Measurements from ENCODE around the gene HSF5. TPM values are rescaled to one million over a fixed set of nuclear protein-coding genes. Genes with fewer than 3 reads are reported as not detected.

HSF5 gene
- total RNA-seq, 1 donor from 2014 or later, result 0.18 TPM

Other genes with a start within 250 kb of the HSF5 start
- not detected for gene LPO, start 249.8 kb downstream of the HSF5 start, total RNA-seq
- 0.23 TPM for gene MPO, start 207.5 kb downstream of the HSF5 start, total RNA-seq
- 21.0 TPM for gene TSPOAP1, start 159.6 kb downstream of the HSF5 start, total RNA-seq
- 55.2 TPM for gene SUPT4H1, start 136.2 kb downstream of the HSF5 start, total RNA-seq
- 19.1 TPM for gene RNF43, start 70.9 kb downstream of the HSF5 start, total RNA-seq
- 76.4 TPM for gene MTMR4, start 26.2 kb upstream of the HSF5 start, total RNA-seq
- gene TEX14, start 203.6 kb upstream of the HSF5 start, total RNA-seq, result 0.55 TPM
- gene RAD51C, start 204.2 kb upstream of the HSF5 start, total RNA-seq, result 16.3 TPM

Data from ureter (tissue), 1 donor.